ENCODE data around the gene TBRG4. TPM values are rescaled to one million over a fixed set of nuclear protein-coding genes. Genes with fewer than 3 reads are reported as not detected.

Gene TBRG4
- total and polyA plus RNA-seq, 10 donors, result 37.9 to 77.1 (median 57.9) TPM

DNA sequence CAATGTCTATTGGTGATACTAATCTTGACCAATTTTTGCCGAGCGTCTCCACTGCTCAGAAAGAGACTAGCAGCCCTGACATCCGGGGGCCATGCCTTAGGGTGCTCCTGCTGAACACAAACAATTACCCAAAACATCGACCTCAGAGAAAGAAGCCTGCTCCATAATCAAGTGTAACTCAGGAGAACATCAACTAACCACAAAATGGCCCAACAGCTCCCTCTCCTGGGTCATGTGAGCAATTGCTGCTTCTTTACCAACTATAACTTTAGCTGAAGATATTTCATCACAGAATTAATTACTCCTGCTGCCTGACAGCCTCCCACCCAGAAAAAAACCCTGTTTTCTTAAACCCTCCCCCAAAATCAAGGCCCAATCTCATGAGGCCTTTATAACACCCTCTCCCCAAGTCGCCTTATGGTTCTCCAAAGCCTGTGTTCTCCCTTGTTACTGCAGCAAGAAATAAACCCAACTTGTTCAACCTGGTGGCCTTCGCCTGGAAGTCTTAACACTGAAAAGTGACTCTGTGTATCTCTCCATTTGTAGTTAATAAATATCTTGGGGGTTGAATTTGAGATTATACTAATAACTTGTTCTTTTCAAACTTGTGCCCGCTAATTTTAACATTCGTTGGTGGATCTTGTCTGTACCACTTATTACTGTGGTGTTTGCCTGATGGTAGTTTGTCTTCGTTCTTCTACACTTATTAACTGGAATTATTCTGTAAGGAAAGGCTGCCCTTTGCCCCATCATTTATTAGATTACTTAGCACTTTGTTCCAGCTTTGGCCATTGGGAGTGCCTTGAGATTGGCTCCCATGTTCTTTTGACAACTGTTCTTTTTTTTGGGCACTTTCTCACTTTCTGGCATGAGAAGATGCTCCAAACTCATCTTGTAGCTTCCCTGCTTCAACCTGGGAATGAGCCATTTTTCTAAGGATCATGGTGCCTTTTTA lies 24.9 kb upstream of the TBRG4 start:
- intact Hi-C loops (cut with DNase I; ENCODE audit: low total_unique reads), result loop anchor here (5.0 to 10.0 kb wide), 3 partner anchors 214 to 552 kb away; partner anchors contain the start of gene TMED4
- Histone ChIP-seq H3K4me3 (no peak overlapping the region), H3K27ac (no peak overlapping the region), H3K9me3 (no peaks in the 10 kb centered on the region), H3K27me3 (replicated peaks in 1 of 7) (no peaks in the 10 kb centered on the region), H3K36me3 (no peaks in the 10 kb centered on the region), H3K4me1 (peaks cover 0 to 11% (median 2%) of the 10 kb centered on the region in 6 donors)
- WGBS, 5 donors, result 42 to 52% (median 48%) methylated on average over 9 of the region's 9 CpGs
- no peak for TF ChIP-seq POLR2AphosphoS5 (IDR thresholded peaks at IDR 0.05)
- TF ChIP-seq CTCF (IDR thresholded peaks at IDR 0.05 in 8 of 11, conservative IDR thresholded peaks at IDR 0.05 in 3 of 11), result peak; percentile 65 to 92 (median 87)
- TF ChIP-seq POLR2A (IDR thresholded peaks at IDR 0.05), result no peak
- DNase-seq, result peak; percentile 73

GRCh38 chr7:45133877-45134276 lies 22.4 kb upstream of the TBRG4 start:
- Histone ChIP-seq H3K4me3 (no peak overlapping the region), H3K27me3 (replicated peaks in 1 of 7) (no peaks in the 10 kb centered on the region), H3K27ac (no peak overlapping the region), H3K9me3 (no peaks in the 10 kb centered on the region), H3K4me1 (peaks cover 0 to 11% (median 2%) of the 10 kb centered on the region in 6 donors), H3K36me3 (no peaks in the 10 kb centered on the region)
- TF ChIP-seq POLR2A (IDR thresholded peaks at IDR 0.05) (no peak), CTCF (IDR thresholded peaks at IDR 0.05 in 8 of 11, conservative IDR thresholded peaks at IDR 0.05 in 3 of 11) (no peak), POLR2AphosphoS5 (IDR thresholded peaks at IDR 0.05) (no peak)
- DNase-seq, result peak; percentile 64
- intact Hi-C loops (cut with DNase I; ENCODE audit: low total_unique reads), result loop anchor here (10.0 kb wide), 1 partner anchor 549 kb away; the partner anchor contains the start of gene TMED4
- WGBS, 5 donors, result 89 to 97% (median 93%) methylated on average over 7 of the region's 7 CpGs

GRCh38 chr7:45133352-45133751 lies 21.9 kb upstream of the TBRG4 start:
- Histone ChIP-seq H3K4me1 (peaks cover 0 to 11% (median 2%) of the 10 kb centered on the region in 6 donors), H3K27me3 (replicated peaks in 1 of 7) (no peaks in the 10 kb centered on the region), H3K36me3 (no peaks in the 10 kb centered on the region), H3K9me3 (no peaks in the 10 kb centered on the region), H3K4me3 (no peak overlapping the region), H3K27ac (no peak overlapping the region)
- intact Hi-C loops (cut with DNase I; ENCODE audit: low total_unique reads), result loop anchor here (10.0 kb wide), 1 partner anchor 549 kb away; the partner anchor contains the start of gene TMED4
- DNase-seq, result peak; percentile 47
- TF ChIP-seq POLR2A (IDR thresholded peaks at IDR 0.05), result no peak
- no peak for TF ChIP-seq POLR2AphosphoS5 (IDR thresholded peaks at IDR 0.05)
- no peak for TF ChIP-seq CTCF (IDR thresholded peaks at IDR 0.05 in 8 of 11, conservative IDR thresholded peaks at IDR 0.05 in 3 of 11)
- WGBS, 5 donors, result 88 to 94% (median 92%) methylated on average over 4 of the region's 4 CpGs

All from spleen (tissue), 11 donors.